H1 (cell line): ENCODE measurements around the gene VWA2. TPM values are rescaled to one million over a fixed set of nuclear protein-coding genes. Genes with fewer than 3 reads are reported as not detected.

Experiments
- CTCF ChIA-PET: fragments of 300-600 bp; sonication (Branson Sonifier 250); formaldehyde crosslinking; loops from one replicate; lab custom pipeline; 2021; ENCODE audit not compliant: partially characterized antibody; lab: Charles Lee
- POLR2A ChIA-PET: fragments of 300-600 bp; sonication (Branson Sonifier 250); formaldehyde crosslinking; loops from one replicate; lab custom pipeline; 2021; ENCODE audit warnings: inconsistent platforms; ENCODE audit not compliant: partially characterized antibody; lab: Charles Lee
- DNase-seq, 2 experiments: peaks; one replicate each; pipeline versions ENCODE4 v3.0.0 to v3.0.0-alpha.2; 2010 to 2022; ENCODE audit warnings: low spot score in 2 of 2, low read depth in 1 of 2, mixed read lengths in 1 of 2
- FAIRE-seq: peaks from 2 replicates; lab custom pipeline; 2011; peaks lifted over from hg19 to GRCh38; lab: Jason Lieb, UNC
- H2AFZ ChIP-seq: 2 replicates; pipeline ENCODE4 v1.8.1; 2012; ENCODE audit warnings: low read length, inconsistent platforms
- H2AK5ac ChIP-seq: 2 replicates; pipeline ENCODE4 v1.6.1; 2013; ENCODE audit warnings: low read depth, low read length
- H2BK120ac ChIP-seq: replicated peaks from 2 replicates; pipeline ENCODE3; 2013; ENCODE audit warnings: low read depth, low read length, inconsistent platforms
- H2BK12ac ChIP-seq: 2 replicates; pipeline ENCODE4 v1.6.1; 2013; ENCODE audit warnings: low read depth, low read length
- H2BK15ac ChIP-seq: 2 replicates; pipeline ENCODE4 v1.6.1; 2013; ENCODE audit warnings: low read length
- H2BK20ac ChIP-seq: 2 replicates; pipeline ENCODE4 v1.6.1; 2013; ENCODE audit warnings: low read length
- H2BK5ac ChIP-seq: 2 replicates; pipeline ENCODE4 v1.6.1; 2013; ENCODE audit warnings: low read depth, low read length
- H3K14ac ChIP-seq: 2 replicates; pipeline ENCODE4 v1.6.1; 2013; ENCODE audit warnings: inconsistent platforms; ENCODE audit not compliant: insufficient read length
- H3K18ac ChIP-seq: 2 replicates; pipeline ENCODE4 v1.6.1; 2013; ENCODE audit warnings: low read length; ENCODE audit errors: extremely low read depth
- H3K23ac ChIP-seq: 2 replicates; pipeline ENCODE4 v1.6.1; 2013; ENCODE audit warnings: inconsistent platforms; ENCODE audit not compliant: insufficient read length
- H3K23me2 ChIP-seq: 2 replicates; pipeline ENCODE4 v1.6.1; 2013; ENCODE audit warnings: low read depth, low read length
- H3K27ac ChIP-seq: 2 replicates; pipeline ENCODE4 v1.6.1; 2011; ENCODE audit warnings: low read depth, low read length, inconsistent platforms
- H3K27me3 ChIP-seq, 4 experiments: replicated peaks in 1 of 4; 1 replicate in 1 of 4; 2 replicates in 3 of 4; pipeline versions ENCODE4 v1.6.1 to v1.8.1; 2011 to 2013; ENCODE audit warnings: low read length in 3 of 4, mild to moderate bottlenecking in 3 of 4, inconsistent platforms in 2 of 4, mixed read lengths in 2 of 4, moderate library complexity in 1 of 4; ENCODE audit not compliant: control insufficient read depth in 3 of 4, insufficient read depth in 3 of 4; ENCODE audit errors: extremely low read depth in 1 of 4
- H3K36me3 ChIP-seq, 4 experiments: 2 replicates each; pipeline versions ENCODE4 v1.6.1 to v1.8.1; 2011 to 2013; ENCODE audit warnings: mild to moderate bottlenecking in 4 of 4, low read length in 3 of 4, moderate library complexity in 2 of 4, control low read depth in 1 of 4, inconsistent platforms in 1 of 4; ENCODE audit not compliant: insufficient read depth in 4 of 4, control insufficient read depth in 2 of 4
- H3K4ac ChIP-seq: replicated peaks from 2 replicates; pipeline ENCODE3; 2013; ENCODE audit warnings: low read length, low read depth, mixed read lengths, inconsistent platforms; ENCODE audit not compliant: insufficient read length
- H3K4me1 ChIP-seq, 4 experiments: replicated peaks in 1 of 4; 1 replicate in 1 of 4; 2 replicates in 3 of 4; pipeline versions ENCODE4 v1.6.1 to v1.8.1; 2011 to 2013; ENCODE audit warnings: low read length in 3 of 4, inconsistent platforms in 2 of 4, mixed read lengths in 1 of 4; ENCODE audit not compliant: insufficient read depth in 4 of 4, control insufficient read depth in 3 of 4
- H3K4me2 ChIP-seq, 2 experiments: 2 replicates each; pipeline versions ENCODE4 v1.6.1 to v1.8.1; 2011 to 2013; ENCODE audit warnings: low read depth in 2 of 2, low read length in 2 of 2, control low read depth in 1 of 2, inconsistent platforms in 1 of 2, mild to moderate bottlenecking in 1 of 2; ENCODE audit not compliant: insufficient read depth in 1 of 2
- H3K4me3 ChIP-seq, 4 experiments: fragments of 200-600, 300-600 bp in 1 of 4; sonication (generic), shearing (Covaris generic), sonication (Bioruptor Twin) in 1 of 4; 2 replicates each; pipeline versions ENCODE4 v1.5.1 to v1.8.1; 2011 to 2016; ENCODE audit warnings: low read length in 4 of 4, low read depth in 3 of 4, control low read depth in 2 of 4, inconsistent platforms in 2 of 4, mild to moderate bottlenecking in 2 of 4, mixed read lengths in 1 of 4, moderate library complexity in 1 of 4; ENCODE audit not compliant: insufficient read depth in 2 of 4; ENCODE audit errors: extremely low read depth in 1 of 4
- H3K56ac ChIP-seq: replicated peaks from 2 replicates; pipeline ENCODE3; 2013; ENCODE audit warnings: low read depth, mild to moderate bottlenecking, mixed read lengths, low read length, inconsistent platforms; ENCODE audit not compliant: insufficient read length
- H3K79me1 ChIP-seq: 2 replicates; pipeline ENCODE4 v1.6.1; 2013; ENCODE audit warnings: low read depth, low read length, control low read depth
- H3K79me2 ChIP-seq, 2 experiments: 2 replicates each; pipeline versions ENCODE4 v1.6.1 to v1.8.1; 2012 to 2013; ENCODE audit warnings: low read length in 2 of 2, mild to moderate bottlenecking in 2 of 2, inconsistent platforms in 1 of 2; ENCODE audit not compliant: insufficient read depth in 2 of 2, control insufficient read depth in 1 of 2
- H3K9ac ChIP-seq, 4 experiments: replicated peaks in 1 of 4; 1 replicate in 1 of 4; 2 replicates in 3 of 4; pipeline versions ENCODE4 v1.6.1 to v1.8.1; 2011 to 2013; ENCODE audit warnings: low read depth in 3 of 4, low read length in 3 of 4, control low read depth in 2 of 4, mild to moderate bottlenecking in 2 of 4, moderate library complexity in 2 of 4, inconsistent platforms in 1 of 4; ENCODE audit errors: extremely low read depth in 1 of 4
- H3K9me3 ChIP-seq, 2 experiments: 2 replicates each; pipeline versions ENCODE4 v1.6.1 to v1.8.1; 2012 to 2013; ENCODE audit warnings: mild to moderate bottlenecking in 2 of 2, moderate library complexity in 2 of 2, control low read depth in 1 of 2, inconsistent platforms in 1 of 2, low read depth in 1 of 2, low read length in 1 of 2, mixed read lengths in 1 of 2; ENCODE audit not compliant: insufficient read depth in 2 of 2
- H4K20me1 ChIP-seq, 2 experiments: replicated peaks in 1 of 2; 2 replicates each; pipeline versions ENCODE3 to v1.8.1; 2011 to 2013; ENCODE audit warnings: inconsistent platforms in 2 of 2, low read length in 2 of 2, mild to moderate bottlenecking in 1 of 2; ENCODE audit not compliant: insufficient read depth in 2 of 2, control insufficient read depth in 1 of 2
- H4K5ac ChIP-seq: 2 replicates; pipeline ENCODE4 v1.6.1; 2013; ENCODE audit warnings: low read length, low read depth, mixed read lengths, inconsistent platforms; ENCODE audit not compliant: insufficient read length
- H4K8ac ChIP-seq: 2 replicates; pipeline ENCODE4 v1.8.0; 2013; ENCODE audit warnings: mild to moderate bottlenecking, moderate library complexity, low read length, inconsistent platforms; ENCODE audit not compliant: insufficient read depth; ENCODE audit errors: extremely low read depth
- H4K91ac ChIP-seq: replicated peaks from 2 replicates; pipeline ENCODE3; 2013; ENCODE audit warnings: low read length, mixed read lengths, inconsistent platforms; ENCODE audit not compliant: insufficient read length
- ATF3 ChIP-seq: IDR thresholded peaks from 2 replicates; pipeline ENCODE4 v1.6.1; 2011; ENCODE audit warnings: low read depth, mild to moderate bottlenecking, low read length; ENCODE audit not compliant: insufficient read depth
- CBX5 ChIP-seq: fragments of 300-800, 300-1000 bp; sonication (generic); IDR thresholded peaks from 2 replicates; pipeline ENCODE4 v1.7.1; 2016; ENCODE audit warnings: antibody characterized with exemption, low read length, low read depth
- CHD1 ChIP-seq: IDR thresholded peaks from 2 replicates; pipeline ENCODE4 v1.6.1; 2012; ENCODE audit warnings: low read depth, low read length, improper control_type of control experiment
- CHD2 ChIP-seq: IDR thresholded peaks from 2 replicates; pipeline ENCODE4 v1.6.1; 2012; ENCODE audit warnings: low read length, improper control_type of control experiment
- FOSL1 ChIP-seq: IDR thresholded peaks from 2 replicates; pipeline ENCODE4 v1.6.1; 2011; ENCODE audit warnings: mild to moderate bottlenecking, low read depth, low read length, moderate library complexity; ENCODE audit not compliant: insufficient read depth
- GTF2F1 ChIP-seq: IDR thresholded peaks from 2 replicates; pipeline ENCODE4 v1.6.1; 2012; ENCODE audit warnings: low read depth, low read length, improper control_type of control experiment, borderline replicate concordance
- HDAC6 ChIP-seq: IDR thresholded peaks from one replicate; pipeline ENCODE4 v1.7.1; 2012; ENCODE audit warnings: low read depth, mild to moderate bottlenecking, inconsistent platforms, low read length, moderate library complexity
- KDM5A ChIP-seq: fragments of 200-600 bp; IDR thresholded peaks from 2 replicates; pipeline ENCODE4 v1.7.1; 2012; ENCODE audit warnings: mild to moderate bottlenecking, low read length, inconsistent platforms, mixed read lengths
- NANOG ChIP-seq: IDR thresholded peaks from 2 replicates; pipeline ENCODE4 v1.6.1; 2011; ENCODE audit warnings: low read length, low read depth, mild to moderate bottlenecking, inconsistent platforms; ENCODE audit not compliant: insufficient read depth, poor library complexity, severe bottlenecking
- RXRA ChIP-seq: IDR thresholded peaks from 2 replicates; pipeline ENCODE4 v1.6.1; 2011; ENCODE audit warnings: low read depth, mild to moderate bottlenecking, low read length, moderate library complexity; ENCODE audit not compliant: insufficient read depth
- TAF1 ChIP-seq: IDR thresholded peaks from 2 replicates; pipeline ENCODE4 v1.6.1; 2011; ENCODE audit warnings: mild to moderate bottlenecking, low read depth, low read length
- TBP ChIP-seq: IDR thresholded peaks from 2 replicates; pipeline ENCODE4 v1.6.1; 2011; ENCODE audit warnings: low read depth, low read length, improper control_type of control experiment
- WGBS, 2 experiments: shearing (Covaris generic) in 1 of 2; methylation state at CpG; one replicate each; pipeline versions ENCODE4 v1.1.6 to v1.1.7; 2013 to 2015; ENCODE audit warnings: low lambda C conversion rate in 2 of 2, mixed read lengths in 2 of 2, inconsistent platforms in 1 of 2, low coverage in 1 of 2, missing lambda C conversion rate in 1 of 2; ENCODE audit not compliant: insufficient replicate concordance in 2 of 2, insufficient coverage in 1 of 2, insufficient read length in 1 of 2; ENCODE audit errors: extremely low coverage in 1 of 2, missing lambda C conversion rate in 1 of 2; 5-methylcytosine and 5-hydroxymethylcytosine counted together
- polyA plus RNA-seq, 7 experiments: library from polyadenylated mRNA; depleted of rRNA in 3 of 7; stranded (reverse) in 5 of 7; unstranded in 2 of 7; fragments of >200 nt in 5 of 7; fragments of 200-250 nt in 2 of 7; gene quantifications; 1 replicate in 5 of 7; 2 replicates in 1 of 7; 4 replicates in 1 of 7; pipeline versions ENCODE4 v1.2.1 to v1.2.3, GENCODE V29; 2011 to 2013; ENCODE audit warnings: missing spikeins in 2 of 7, mixed read lengths in 2 of 7
- total RNA-seq: library from RNA; stranded (reverse); fragmentation: NEBNext Ultra II Directional; extraction: Animal tissue kit (Norgen Biotek cat#: 25700); gene quantifications from 2 replicates; pipeline ENCODE4 v1.2.1, GENCODE V29; 2021

The VWA2 gene
- total and polyA plus RNA-seq, 2 of the 8 experiments (the other 6 are each of a cell fraction or from before 2014, with no cell fraction given), result 2.8 to 2.9 TPM

- 96% methylated on average over 10 of the region's 10 CpGs; no CpG with 5 or more reads in 1 of the 2 experiments for WGBS, 2 experiments
- H3K4me2 ChIP-seq, result no peak overlapping the region
- H2BK15ac ChIP-seq, result no peak overlapping the region
- no peak overlapping the region for H3K4me3 ChIP-seq
- H3K56ac ChIP-seq, result no peak overlapping the region
- no peak overlapping the region for H4K91ac ChIP-seq
- H2BK20ac ChIP-seq, result no peak overlapping the region
- FAIRE-seq, result no peak
- no peaks in the 10 kb centered on the region for H3K27me3 ChIP-seq
- no peak overlapping the region for H2AK5ac ChIP-seq
- no peak for DNase-seq
- H2BK5ac ChIP-seq, result no peak overlapping the region
- no peaks in the 10 kb centered on the region; a peak in 1 of 7 replicates for H3K4me1 ChIP-seq
- no peak overlapping the region for H2AFZ ChIP-seq
- H4K8ac ChIP-seq, result no peak overlapping the region
- no peak overlapping the region for H3K27ac ChIP-seq
- no peak overlapping the region for H3K23ac ChIP-seq
- H4K20me1 ChIP-seq, result no peaks in the 10 kb centered on the region
- H2BK12ac ChIP-seq, result no peak overlapping the region
- ChIA-PET CTCF (interaction anchor here (0.6 to 3.6 kb wide), 8 partner anchors 9 to 148 kb away, joined by 3 to 29 read pairs (median 4); no protein-coding TSS in a partner anchor), POLR2A (interaction anchor here (0.6 to 1.5 kb wide), 3 partner anchors 8 to 651 kb away, joined by 3 read pairs; partner anchors contain the start of gene VWA2)
- no peak overlapping the region for H3K14ac ChIP-seq
- no peak overlapping the region for H3K9ac ChIP-seq
- no peaks in the 10 kb centered on the region for H3K79me1 ChIP-seq
- no peaks in the 10 kb centered on the region; a peak in 1 of 8 replicates for H3K36me3 ChIP-seq
- H3K23me2 ChIP-seq, result no peaks in the 10 kb centered on the region
- no peak overlapping the region for H4K5ac ChIP-seq
- H3K79me2 ChIP-seq, result no peaks in the 10 kb centered on the region
- no peak overlapping the region for H2BK120ac ChIP-seq
- no peak overlapping the region for H3K4ac ChIP-seq
- no peak overlapping the region for H3K18ac ChIP-seq
- H3K9me3 ChIP-seq, result no peaks in the 10 kb centered on the region
- no peak for TF ChIP-seq TBP
- no peak for TF ChIP-seq TAF1
- TF ChIP-seq FOSL1, result no peak
- TF ChIP-seq CHD2, result no peak
- no peak for TF ChIP-seq CBX5
- no peak for TF ChIP-seq NANOG
- no peak for TF ChIP-seq ATF3
- no peak for TF ChIP-seq HDAC6
- TF ChIP-seq RXRA, result no peak
- no peak for TF ChIP-seq KDM5A
- TF ChIP-seq GTF2F1, result no peak
- TF ChIP-seq CHD1, result no peak
These were observed 51.0 kb downstream of the VWA2 start for GRCh38 chr10:114290038-114290437.
